Cortex of kidney (tissue), 1 donor: Measurements from ENCODE around the gene RNF149.
"Not testable (repeated sequence)": the region's sequence is repeated elsewhere in the genome, so short reads cannot be mapped to it uniquely, and the experiment has no call there.

Experiments used
- DNase-seq: peaks from one replicate; lab custom pipeline; 2025; lab: John Stamatoyannopoulos, UW

The RNF149 gene

GRCh38 chr2:101253703-101254450 lies 54.6 kb downstream of the RNF149 start:
- no peak for DNase-seq

GRCh38 chr2:101253013-101253702 lies 55.3 kb downstream of the RNF149 start:
- no peak for DNase-seq

GRCh38 chr2:101252408-101253012 lies 56.0 kb downstream of the RNF149 start, which contains the start of gene CNOT11:
CNOT11 (plus strand) TSS chr2:101252886; CDS start chr2:101252965, 79 bp downstream.
- DNase-seq, result no peak

- no peak for DNase-seq
Measured at GRCh38 chr2:101251844-101252407, 56.6 kb downstream of the RNF149 start.

- DNase-seq, result not testable (repeated sequence)
Measured at GRCh38 chr2:101251246-101251781, 57.2 kb downstream of the RNF149 start.

GRCh38 chr2:101249826-101250225 lies 58.7 kb downstream of the RNF149 start:
- DNase-seq, result no peak

- DNase-seq, result not testable (repeated sequence)
Measured at GRCh38 chr2:101248756-101249155, 59.7 kb downstream of the RNF149 start.

- not testable (repeated sequence) for DNase-seq
Measured at GRCh38 chr2:101245468-101245867, 63.0 kb downstream of the RNF149 start.

GRCh38 chr2:101244899-101245298 lies 63.6 kb downstream of the RNF149 start:
- DNase-seq, result not testable (repeated sequence)

- not testable (repeated sequence) for DNase-seq
Measured at GRCh38 chr2:101244373-101244772, 64.1 kb downstream of the RNF149 start.

- DNase-seq, result no peak
Measured at GRCh38 chr2:101241158-101241557, 67.3 kb downstream of the RNF149 start.

GRCh38 chr2:101240694-101241093 lies 67.8 kb downstream of the RNF149 start:
- not testable (repeated sequence) for DNase-seq

GRCh38 chr2:101239760-101240118 lies 68.8 kb downstream of the RNF149 start:
- DNase-seq, result not testable (repeated sequence)

GRCh38 chr2:101238930-101239759 lies 69.4 kb downstream of the RNF149 start:
- DNase-seq, result no peak

GRCh38 chr2:101237944-101238343 lies 70.6 kb downstream of the RNF149 start:
- not testable (repeated sequence) for DNase-seq

GRCh38 chr2:101235956-101236355 lies 72.5 kb downstream of the RNF149 start:
- not testable (repeated sequence) for DNase-seq

- no peak for DNase-seq
Measured at GRCh38 chr2:101234169-101234938, 74.1 kb downstream of the RNF149 start.

GRCh38 chr2:101232770-101233169 lies 75.7 kb downstream of the RNF149 start:
- DNase-seq, result no peak

GRCh38 chr2:101231937-101232730 lies 76.4 kb downstream of the RNF149 start:
- no peak for DNase-seq

GRCh38 chr2:101231240-101231639 lies 77.3 kb downstream of the RNF149 start:
- DNase-seq, result no peak
